Pancreas (tissue), 10 donors: ENCODE measurements around the gene NECAB2. TPM values are rescaled to one million over a fixed set of nuclear protein-coding genes. Genes with fewer than 3 reads are reported as not detected.

Experiments used
- ATAC-seq, 4 donors: fragments of 200-7000 bp; cut with Tn5 transposase; one replicate each; pipeline versions ENCODE4 v1.8.0 to v1.9.1; 2020; ENCODE audit warnings: mild to moderate bottlenecking in 4 of 4, moderate library complexity in 4 of 4
- DNase-seq, 6 donors: peaks; one replicate each; pipeline ENCODE4 v3.0.0-alpha.2; 2020
- FAIRE-seq: peaks from 2 replicates; lab custom pipeline; 2012; peaks lifted over from hg19 to GRCh38; lab: Jason Lieb, UNC
- H3K27ac ChIP-seq, 4 donors: fragments of 200-600 bp; sonication (generic); 1 replicate in 3 of 4; 2 replicates in 1 of 4; pipeline versions ENCODE4 v1.5.0 to v1.8.0; 2020
- H3K27me3 ChIP-seq, 4 donors: fragments of 200-600 bp; one replicate each; pipeline ENCODE4 v1.8.0; 2021
- H3K36me3 ChIP-seq, 3 donors: fragments of 200-600 bp; sonication (generic) in 1 of 3; one replicate each; pipeline versions ENCODE4 v1.5.0 to v1.8.0; 2020 to 2021
- H3K4me1 ChIP-seq, 3 donors: fragments of 200-600 bp; one replicate each; pipeline ENCODE4 v1.8.0; 2021
- H3K4me3 ChIP-seq, 4 donors: fragments of 200-600 bp; sonication (generic) in 2 of 4; one replicate each; pipeline versions ENCODE4 v1.5.0 to v1.8.0; 2020 to 2021
- H3K9me3 ChIP-seq, 4 donors: fragments of 200-600 bp; one replicate each; pipeline ENCODE4 v1.8.0; 2021
- CTCF ChIP-seq, 4 donors: fragments of 200-600 bp; sonication (generic) in 3 of 4; IDR thresholded peaks; one replicate each; pipeline versions ENCODE4 v1.5.0 to v1.8.0; 2021; ENCODE audit warnings: antibody characterized with exemption in 4 of 4
- WGBS, 2 donors: extraction: QIAGEN DNeasy Blood & Tissue Kit; methylation state at CpG; one replicate each; pipeline ENCODE4 v1.1.7; 2013; 5-methylcytosine and 5-hydroxymethylcytosine counted together
- intact Hi-C, 3 donors: fragments of 100-400 bp; cut with DNase I; formaldehyde crosslinking; loops; one replicate each; pipeline versions ENCODE4 v1.11.1 to v1.14.2; 2022
- polyA plus RNA-seq, 2 donors: library from polyadenylated mRNA; stranded (reverse); fragments of 200-250 nt; gene quantifications; one replicate each; pipeline ENCODE4 v1.2.3, GENCODE V29; 2013
- total RNA-seq, 6 donors: library from RNA; stranded (reverse); fragmentation: NEBNext Ultra II Directional in 4 of 6; extraction: Animal tissue kit (Norgen Biotek cat#: 25700) in 4 of 6; gene quantifications; one replicate each; pipeline versions ENCODE4 v1.2.1 to v1.2.4, GENCODE V29; 2021 to 2023
- donor health status: healthy with polysubstance abuse.
- donor health status: DM: no; HTN: no; CAD: no; lungs with moderate emphysema.
- donor health status: DM: no; HTN: no; CAD: no.
- donor health status: control.
- donor health status: control.
- donor health status: Bipolar disorder and iron deficiency.
- donor health status: DM: yes; HTN: yes; CAD: no.
- donor health status: DM: no; HTN: no; CAD: no.
- donor health status: DM: no; HTN: no; CAD: no.
- donor health status: DM: yes; HTN: yes; CAD: no.

The NECAB2 gene
- total and polyA plus RNA-seq, 8 donors: 0.37 to 23.8 (median 1.2) TPM

GRCh38 chr16:83925095-83925905 lies 42.7 kb upstream of the NECAB2 start:
- Histone ChIP-seq H3K36me3 (no peaks in the 10 kb centered on the region), H3K27me3 (no peaks in the 10 kb centered on the region), H3K9me3 (no peaks in the 10 kb centered on the region), H3K4me1 (no peaks in the 10 kb centered on the region), H3K4me3 (no peak overlapping the region), H3K27ac (no peak overlapping the region)
- peak in 1 of 6 donors; percentile 53 for DNase-seq
- TF ChIP-seq CTCF (IDR thresholded peaks at IDR 0.05): no peak
- 86 to 88% methylated on average over 12 of the region's 12 CpGs for WGBS, 2 donors
- no peak for FAIRE-seq
- intact Hi-C loops: no loop called here
- no peak for ATAC-seq

GRCh38 chr16:83925957-83926725 lies 41.9 kb upstream of the NECAB2 start:
- ATAC-seq (peak in 2 of 4 donors; percentile 2 to 9), FAIRE-seq (no peak), DNase-seq (peak in 1 of 6 donors; percentile 67)
- 59 to 60% methylated on average over 27 of the region's 27 CpGs for WGBS, 2 donors
- no peak for TF ChIP-seq CTCF (IDR thresholded peaks at IDR 0.05)
- Histone ChIP-seq H3K4me3 (no peak overlapping the region), H3K36me3 (no peaks in the 10 kb centered on the region), H3K27ac (no peak overlapping the region), H3K9me3 (no peaks in the 10 kb centered on the region), H3K27me3 (no peaks in the 10 kb centered on the region), H3K4me1 (no peaks in the 10 kb centered on the region)
- intact Hi-C loops: no loop called here

- no peaks in the 10 kb centered on the region for H3K36me3 ChIP-seq
- WGBS, 2 donors: 24 to 25% methylated on average over 35 of the region's 35 CpGs
- H3K9me3 ChIP-seq: no peaks in the 10 kb centered on the region
- no peaks in the 10 kb centered on the region for H3K27me3 ChIP-seq
- peak; percentile 74 to 96 (median 91) for ATAC-seq
- peak; percentile 61 to 93 (median 81) for DNase-seq
- peak; percentile 86 to 97 (median 94) for TF ChIP-seq CTCF (IDR thresholded peaks at IDR 0.05)
- peak; percentile 67 for FAIRE-seq
- intact Hi-C loops: no loop called here
- peak overlapping the region in 1 of 4 donors; percentile 28 for H3K4me3 ChIP-seq
- no peaks in the 10 kb centered on the region for H3K4me1 ChIP-seq
- H3K27ac ChIP-seq: peak overlapping the region; percentile 57 to 70 (median 66)
Measured at GRCh38 chr16:83926726-83927397, 41.2 kb upstream of the NECAB2 start.

GRCh38 chr16:83928341-83929055 lies 39.5 kb upstream of the NECAB2 start:
- intact Hi-C loops: no loop called here
- no peak for TF ChIP-seq CTCF (IDR thresholded peaks at IDR 0.05)
- DNase-seq (peak in 1 of 6 donors; percentile 19), ATAC-seq (no peak), FAIRE-seq (no peak)
- Histone ChIP-seq H3K4me3 (no peak overlapping the region), H3K4me1 (no peaks in the 10 kb centered on the region), H3K27ac (no peak overlapping the region), H3K36me3 (no peaks in the 10 kb centered on the region), H3K9me3 (no peaks in the 10 kb centered on the region), H3K27me3 (no peaks in the 10 kb centered on the region)
- 87 to 88% methylated on average over 16 of the region's 16 CpGs for WGBS, 2 donors
